ENCODE measurements around the gene NXPH1.

- TF ChIP-seq POLR2A (IDR thresholded peaks at IDR 0.05; ENCODE audit: low read length) (no peak), GATA1 (IDR thresholded peaks at IDR 0.05; ENCODE audit: low read depth, low read length) (no peak)
Observed at GRCh38 chr7:8511855-8512254, 78.4 kb downstream of the NXPH1 start.

Measured in erythroblast (primary cell).